ENCODE data around the gene CEP170. TPM values are rescaled to one million over a fixed set of nuclear protein-coding genes. Genes with fewer than 3 reads are reported as not detected.

CEP170 gene
- polyA plus RNA-seq, 3 donors: 13.7 to 44.5 (median 17.4) TPM

DNA sequence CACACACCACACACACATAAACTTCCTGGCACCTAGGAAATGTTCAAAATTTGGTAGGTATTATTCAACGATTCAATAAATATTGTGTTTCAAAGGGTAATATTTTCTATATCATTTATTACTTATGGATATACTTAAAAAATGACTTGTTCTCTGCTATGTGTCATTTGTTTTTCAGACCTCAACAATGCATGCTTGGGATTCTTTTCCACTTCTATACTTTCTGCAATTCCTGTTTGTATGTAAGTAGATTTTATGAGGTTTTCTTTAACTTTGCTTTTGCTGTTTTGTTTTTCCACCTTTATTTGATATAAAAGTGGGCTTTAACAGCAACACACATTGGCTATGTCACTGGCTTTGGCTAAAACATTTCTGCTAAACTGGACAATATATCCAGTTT lies 3.5 kb downstream of the CEP170 start:
- Mint-ChIP-seq H3K27ac (peak overlapping the region in 1 of 7 donors; percentile 5), H3K36me3 (peaks cover 5 to 7% of the 10 kb centered on the region in 2 donors), H3K9me3 (peaks cover 0 to 2% (median 0%) of the 10 kb centered on the region in 7 donors), H3K4me1 (peaks cover 47% of the 10 kb centered on the region), H3K27me3 (ENCODE audit: low read depth in 3 of 3) (no peaks in the 10 kb centered on the region), H3K4me3 (peak overlapping the region in 1 of 2 donors; percentile 49)
- H4K20me1 ChIP-seq (ENCODE audit: insufficient read depth, low read length): peaks cover 13% of the 10 kb centered on the region
- no peak for DNase-seq
- intact Hi-C loops (cut with micrococcal nuclease): loop anchor here in 1 of 2 donors (5.0 kb wide), 1 partner anchor 36 kb away; no protein-coding TSS in a partner anchor
- peak overlapping the region in 1 of 3 experiments; percentile 4 for H3K4me3 ChIP-seq (replicated peaks in 1 of 3; ENCODE audit: low read depth in 2 of 3, low read length in 3 of 3)
- no CpG with 5 or more reads among the region's 1 CpG for WGBS (ENCODE audit: insufficient coverage)
- H3K27me3 ChIP-seq (ENCODE audit: control insufficient read depth in 2 of 2, insufficient read depth in 2 of 2, low read length in 2 of 2): no peaks in the 10 kb centered on the region
- no peaks in the 10 kb centered on the region for H3K9me3 ChIP-seq (replicated peaks in 1 of 2; ENCODE audit: control insufficient read depth in 1 of 2, insufficient read depth in 1 of 2, low read length in 2 of 2)
- H3K4me2 ChIP-seq (replicated peaks; ENCODE audit: extremely low read depth, low read length, poor library complexity, severe bottlenecking): peak overlapping the region; percentile 86
- H3K79me2 ChIP-seq (ENCODE audit: insufficient read depth, low read length): peaks cover 87% of the 10 kb centered on the region
- H3K4me1 ChIP-seq (ENCODE audit: control insufficient read depth in 1 of 2, insufficient read depth in 2 of 2, low read length in 2 of 2): peaks cover 30 to 49% of the 10 kb centered on the region in 2 donors
- no peaks in the 10 kb centered on the region for H3K36me3 ChIP-seq (replicated peaks in 1 of 2; ENCODE audit: control insufficient read depth in 1 of 2, insufficient read depth in 2 of 2, low read length in 2 of 2)
- no peak overlapping the region for H3K9ac ChIP-seq (ENCODE audit: insufficient read depth, low read length, poor library complexity, severe bottlenecking)
- TF ChIP-seq, protein P1, sequence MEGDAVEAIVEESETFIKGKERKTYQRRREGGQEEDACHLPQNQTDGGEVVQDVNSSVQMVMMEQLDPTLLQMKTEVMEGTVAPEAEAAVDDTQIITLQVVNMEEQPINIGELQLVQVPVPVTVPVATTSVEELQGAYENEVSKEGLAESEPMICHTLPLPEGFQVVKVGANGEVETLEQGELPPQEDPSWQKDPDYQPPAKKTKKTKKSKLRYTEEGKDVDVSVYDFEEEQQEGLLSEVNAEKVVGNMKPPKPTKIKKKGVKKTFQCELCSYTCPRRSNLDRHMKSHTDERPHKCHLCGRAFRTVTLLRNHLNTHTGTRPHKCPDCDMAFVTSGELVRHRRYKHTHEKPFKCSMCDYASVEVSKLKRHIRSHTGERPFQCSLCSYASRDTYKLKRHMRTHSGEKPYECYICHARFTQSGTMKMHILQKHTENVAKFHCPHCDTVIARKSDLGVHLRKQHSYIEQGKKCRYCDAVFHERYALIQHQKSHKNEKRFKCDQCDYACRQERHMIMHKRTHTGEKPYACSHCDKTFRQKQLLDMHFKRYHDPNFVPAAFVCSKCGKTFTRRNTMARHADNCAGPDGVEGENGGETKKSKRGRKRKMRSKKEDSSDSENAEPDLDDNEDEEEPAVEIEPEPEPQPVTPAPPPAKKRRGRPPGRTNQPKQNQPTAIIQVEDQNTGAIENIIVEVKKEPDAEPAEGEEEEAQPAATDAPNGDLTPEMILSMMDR (IDR thresholded peaks at IDR 0.05): no peak
- H2AFZ ChIP-seq (ENCODE audit: insufficient read depth, low read depth, low read length, poor library complexity, severe bottlenecking): no peak overlapping the region
- H3K27ac ChIP-seq (ENCODE audit: low read depth in 1 of 2, low read length in 2 of 2): peak overlapping the region in 1 of 2 donors; percentile 6

GRCh38 chr1:243250102-243250501 lies 5.0 kb downstream of the CEP170 start:
- TF ChIP-seq, protein P1 (IDR thresholded peaks at IDR 0.05): no peak
- intact Hi-C loops (cut with micrococcal nuclease): loop anchor here in 1 of 2 donors (5.0 kb wide), 1 partner anchor 37 kb away; no protein-coding TSS in a partner anchor
- no CpG with 5 or more reads among the region's 3 CpGs for WGBS (ENCODE audit: insufficient coverage)
- H3K27ac Mint-ChIP-seq: no peak overlapping the region
- peaks cover 9% of the 10 kb centered on the region in 2 donors for H3K36me3 Mint-ChIP-seq
- H3K9me3 Mint-ChIP-seq: peaks cover 0 to 2% (median 0%) of the 10 kb centered on the region in 7 donors
- Histone ChIP-seq H3K27ac (ENCODE audit: low read depth in 1 of 2, low read length in 2 of 2) (no peak overlapping the region), H3K9ac (ENCODE audit: insufficient read depth, low read length, poor library complexity, severe bottlenecking) (no peak overlapping the region), H4K20me1 (ENCODE audit: insufficient read depth, low read length) (peaks cover 13% of the 10 kb centered on the region), H2AFZ (ENCODE audit: insufficient read depth, low read depth, low read length, poor library complexity, severe bottlenecking) (no peak overlapping the region), H3K4me2 (replicated peaks; ENCODE audit: extremely low read depth, low read length, poor library complexity, severe bottlenecking) (no peak overlapping the region), H3K79me2 (ENCODE audit: insufficient read depth, low read length) (peaks cover 94% of the 10 kb centered on the region), H3K36me3 (replicated peaks in 1 of 2; ENCODE audit: control insufficient read depth in 1 of 2, insufficient read depth in 2 of 2, low read length in 2 of 2) (no peaks in the 10 kb centered on the region), H3K4me1 (ENCODE audit: control insufficient read depth in 1 of 2, insufficient read depth in 2 of 2, low read length in 2 of 2) (peaks cover 39 to 58% of the 10 kb centered on the region in 2 donors), H3K27me3 (ENCODE audit: control insufficient read depth in 2 of 2, insufficient read depth in 2 of 2, low read length in 2 of 2) (no peaks in the 10 kb centered on the region), H3K9me3 (replicated peaks in 1 of 2; ENCODE audit: control insufficient read depth in 1 of 2, insufficient read depth in 1 of 2, low read length in 2 of 2) (no peaks in the 10 kb centered on the region), H3K4me3 (replicated peaks in 1 of 3; ENCODE audit: low read depth in 2 of 3, low read length in 3 of 3) (no peak overlapping the region)
- no peak for DNase-seq
- H3K27me3 Mint-ChIP-seq (ENCODE audit: low read depth in 3 of 3): no peaks in the 10 kb centered on the region
- H3K4me3 Mint-ChIP-seq: no peak overlapping the region
- H3K4me1 Mint-ChIP-seq: peaks cover 53% of the 10 kb centered on the region
